ENCODE measurements around the gene TMEM229A. TPM values are rescaled to one million over a fixed set of nuclear protein-coding genes. Genes with fewer than 3 reads are reported as not detected.

TMEM229A gene
- polyA plus RNA-seq, 1 donor (not counting 4 experiments of a cell fraction or from before 2014, with no cell fraction given), result not detected

DNA sequence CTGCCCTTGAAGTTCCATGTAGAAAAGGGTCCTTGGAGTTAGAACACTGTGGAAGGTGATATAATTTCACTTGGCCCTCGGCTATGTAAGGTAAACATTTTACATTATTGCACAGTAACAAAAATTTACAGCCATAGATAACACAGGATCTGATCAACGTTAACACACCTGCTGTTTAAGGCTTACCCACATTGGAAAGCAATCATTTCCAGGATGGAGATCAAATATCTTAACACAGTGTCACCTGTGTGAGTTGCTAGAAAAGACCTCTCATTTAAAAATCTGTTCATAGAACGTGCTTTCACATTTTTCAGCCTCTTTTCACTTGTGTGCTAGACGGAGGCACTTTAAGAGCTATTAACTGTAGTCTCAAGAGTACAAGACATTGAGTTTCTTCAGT lies 1.9 kb downstream of the TMEM229A start:
- no peak overlapping the region for H3K27ac ChIP-seq (ENCODE audit: control insufficient read depth, insufficient read depth, low read length)
- dilution Hi-C loops (cut with MboI; ENCODE audit: extremely low pct_ligation_motif_present, low sequenced_read_pairs), result no loop called here
- DNase-seq (ENCODE audit: low read depth, low spot score) (no peak), FAIRE-seq (no peak)
- peaks cover 38% of the 10 kb centered on the region for H3K27me3 ChIP-seq (ENCODE audit: control insufficient read depth, extremely low read depth, insufficient read depth, low read length)
- H3K79me2 ChIP-seq (ENCODE audit: control insufficient read depth, insufficient read depth, low read length), result no peaks in the 10 kb centered on the region
- H3K36me3 ChIP-seq (ENCODE audit: control insufficient read depth in 2 of 2, extremely low read depth in 1 of 2, insufficient read depth in 2 of 2, low read length in 2 of 2), result no peaks in the 10 kb centered on the region
- TF ChIP-seq, protein P1, sequence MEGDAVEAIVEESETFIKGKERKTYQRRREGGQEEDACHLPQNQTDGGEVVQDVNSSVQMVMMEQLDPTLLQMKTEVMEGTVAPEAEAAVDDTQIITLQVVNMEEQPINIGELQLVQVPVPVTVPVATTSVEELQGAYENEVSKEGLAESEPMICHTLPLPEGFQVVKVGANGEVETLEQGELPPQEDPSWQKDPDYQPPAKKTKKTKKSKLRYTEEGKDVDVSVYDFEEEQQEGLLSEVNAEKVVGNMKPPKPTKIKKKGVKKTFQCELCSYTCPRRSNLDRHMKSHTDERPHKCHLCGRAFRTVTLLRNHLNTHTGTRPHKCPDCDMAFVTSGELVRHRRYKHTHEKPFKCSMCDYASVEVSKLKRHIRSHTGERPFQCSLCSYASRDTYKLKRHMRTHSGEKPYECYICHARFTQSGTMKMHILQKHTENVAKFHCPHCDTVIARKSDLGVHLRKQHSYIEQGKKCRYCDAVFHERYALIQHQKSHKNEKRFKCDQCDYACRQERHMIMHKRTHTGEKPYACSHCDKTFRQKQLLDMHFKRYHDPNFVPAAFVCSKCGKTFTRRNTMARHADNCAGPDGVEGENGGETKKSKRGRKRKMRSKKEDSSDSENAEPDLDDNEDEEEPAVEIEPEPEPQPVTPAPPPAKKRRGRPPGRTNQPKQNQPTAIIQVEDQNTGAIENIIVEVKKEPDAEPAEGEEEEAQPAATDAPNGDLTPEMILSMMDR (optimal IDR thresholded peaks at IDR 0.05 in 1 of 3, IDR thresholded peaks at IDR 0.05 in 1 of 3, conservative IDR thresholded peaks at IDR 0.05 in 1 of 3; ENCODE audit: extremely low read depth in 1 of 3, insufficient read depth in 2 of 3, low read length in 3 of 3), result no peak
- no peak for TF ChIP-seq EZH2 (IDR thresholded peaks at IDR 0.05; ENCODE audit: low read length)
- H3K9ac ChIP-seq (ENCODE audit: control insufficient read depth, extremely low read depth, insufficient read depth, low read length), result no peak overlapping the region
- H4K20me1 ChIP-seq (ENCODE audit: control insufficient read depth, extremely low read depth, insufficient read depth, low read length), result no peaks in the 10 kb centered on the region
- no peak overlapping the region for H2AFZ ChIP-seq (ENCODE audit: control insufficient read depth, low read length)
- no peak overlapping the region for H3K4me3 ChIP-seq (ENCODE audit: control insufficient read depth in 2 of 3, extremely low read depth in 1 of 3, insufficient read depth in 2 of 3, low read depth in 1 of 3, low read length in 3 of 3)
- no peaks in the 10 kb centered on the region for H3K9me3 ChIP-seq (ENCODE audit: control insufficient read depth, low read depth, low read length)
- H3K4me2 ChIP-seq (ENCODE audit: control insufficient read depth, extremely low read depth, insufficient read depth, low read depth, low read length), result no peak overlapping the region
- no peaks in the 10 kb centered on the region for H3K4me1 ChIP-seq (ENCODE audit: control insufficient read depth, extremely low read depth, insufficient read depth, low read length)
- no peaks in the 10 kb centered on the region for H3K9me1 ChIP-seq (ENCODE audit: control insufficient read depth, extremely low read depth, insufficient read depth, low read length)

DNA sequence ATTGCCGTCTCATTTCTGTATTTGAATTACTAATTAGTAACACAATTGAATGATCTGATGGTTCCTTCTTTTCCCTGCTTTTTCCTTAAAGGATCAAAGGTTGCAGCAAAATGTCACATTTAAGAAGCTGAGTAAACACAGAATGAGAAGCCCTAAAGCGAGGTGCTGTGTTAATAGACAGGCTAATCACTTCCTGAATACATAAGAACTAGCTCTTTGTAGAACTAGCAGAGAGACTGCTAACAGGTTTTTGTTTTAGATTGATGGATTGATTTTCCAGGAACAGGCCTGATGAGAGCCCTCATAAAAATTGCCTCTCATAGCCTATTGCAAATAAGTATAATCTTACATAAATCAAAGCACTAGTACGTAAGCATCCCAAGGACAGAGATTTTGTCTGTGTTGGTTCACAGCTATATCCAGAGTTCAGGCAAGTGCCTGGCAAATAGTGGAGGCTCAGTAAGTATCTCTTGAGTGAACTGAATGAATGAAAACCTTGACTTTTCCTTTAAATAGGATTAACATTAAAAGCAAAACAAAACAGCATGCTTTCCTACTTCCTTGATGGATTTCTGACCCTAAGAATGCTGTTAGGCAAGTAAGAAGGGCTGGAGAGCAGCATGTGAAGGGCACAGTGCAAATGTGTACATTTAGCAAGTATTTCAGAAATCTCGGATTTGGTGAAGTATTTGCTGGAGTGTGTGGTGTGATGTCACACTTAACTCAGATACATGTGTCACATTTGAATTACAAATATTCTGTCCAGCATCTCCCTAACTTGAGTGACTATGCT lies 3.3 kb downstream of the TMEM229A start:
- Histone ChIP-seq H3K9me1 (ENCODE audit: control insufficient read depth, extremely low read depth, insufficient read depth, low read length) (no peaks in the 10 kb centered on the region), H3K4me1 (ENCODE audit: control insufficient read depth, extremely low read depth, insufficient read depth, low read length) (no peaks in the 10 kb centered on the region), H3K4me3 (ENCODE audit: control insufficient read depth in 2 of 3, extremely low read depth in 1 of 3, insufficient read depth in 2 of 3, low read depth in 1 of 3, low read length in 3 of 3) (no peak overlapping the region), H2AFZ (ENCODE audit: control insufficient read depth, low read length) (no peak overlapping the region), H3K4me2 (ENCODE audit: control insufficient read depth, extremely low read depth, insufficient read depth, low read depth, low read length) (no peak overlapping the region), H3K79me2 (ENCODE audit: control insufficient read depth, insufficient read depth, low read length) (no peaks in the 10 kb centered on the region), H3K9ac (ENCODE audit: control insufficient read depth, extremely low read depth, insufficient read depth, low read length) (no peak overlapping the region), H3K27ac (ENCODE audit: control insufficient read depth, insufficient read depth, low read length) (no peak overlapping the region), H3K9me3 (ENCODE audit: control insufficient read depth, low read depth, low read length) (no peaks in the 10 kb centered on the region), H3K36me3 (ENCODE audit: control insufficient read depth in 2 of 2, extremely low read depth in 1 of 2, insufficient read depth in 2 of 2, low read length in 2 of 2) (no peaks in the 10 kb centered on the region), H4K20me1 (ENCODE audit: control insufficient read depth, extremely low read depth, insufficient read depth, low read length) (no peaks in the 10 kb centered on the region), H3K27me3 (ENCODE audit: control insufficient read depth, extremely low read depth, insufficient read depth, low read length) (peaks cover 36% of the 10 kb centered on the region)
- DNase-seq (ENCODE audit: low read depth, low spot score) (no peak), FAIRE-seq (no peak)
- dilution Hi-C loops (cut with MboI; ENCODE audit: extremely low pct_ligation_motif_present, low sequenced_read_pairs), result no loop called here
- TF ChIP-seq EZH2 (IDR thresholded peaks at IDR 0.05; ENCODE audit: low read length), result no peak
- TF ChIP-seq, protein P1 (optimal IDR thresholded peaks at IDR 0.05 in 1 of 3, IDR thresholded peaks at IDR 0.05 in 1 of 3, conservative IDR thresholded peaks at IDR 0.05 in 1 of 3; ENCODE audit: extremely low read depth in 1 of 3, insufficient read depth in 2 of 3, low read length in 3 of 3), result no peak
